ENCODE results near the gene LSR.

The LSR gene, protein sequence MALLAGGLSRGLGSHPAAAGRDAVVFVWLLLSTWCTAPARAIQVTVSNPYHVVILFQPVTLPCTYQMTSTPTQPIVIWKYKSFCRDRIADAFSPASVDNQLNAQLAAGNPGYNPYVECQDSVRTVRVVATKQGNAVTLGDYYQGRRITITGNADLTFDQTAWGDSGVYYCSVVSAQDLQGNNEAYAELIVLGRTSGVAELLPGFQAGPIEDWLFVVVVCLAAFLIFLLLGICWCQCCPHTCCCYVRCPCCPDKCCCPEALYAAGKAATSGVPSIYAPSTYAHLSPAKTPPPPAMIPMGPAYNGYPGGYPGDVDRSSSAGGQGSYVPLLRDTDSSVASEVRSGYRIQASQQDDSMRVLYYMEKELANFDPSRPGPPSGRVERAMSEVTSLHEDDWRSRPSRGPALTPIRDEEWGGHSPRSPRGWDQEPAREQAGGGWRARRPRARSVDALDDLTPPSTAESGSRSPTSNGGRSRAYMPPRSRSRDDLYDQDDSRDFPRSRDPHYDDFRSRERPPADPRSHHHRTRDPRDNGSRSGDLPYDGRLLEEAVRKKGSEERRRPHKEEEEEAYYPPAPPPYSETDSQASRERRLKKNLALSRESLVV

GRCh38 chr19:35248310-35249145 is at the start of gene LSR:
Gene LSR, plus strand, starts transcription at chr19:35249002. Its CDS starts 21 bp downstream, at chr19:35249023.
- DNase-seq (ENCODE audit: low read depth, low spot score) = no peak

- DNase-seq (ENCODE audit: low read depth, low spot score) = no peak
Measured at GRCh38 chr19:35199481-35199880, 49.3 kb upstream of the LSR start.

DNA sequence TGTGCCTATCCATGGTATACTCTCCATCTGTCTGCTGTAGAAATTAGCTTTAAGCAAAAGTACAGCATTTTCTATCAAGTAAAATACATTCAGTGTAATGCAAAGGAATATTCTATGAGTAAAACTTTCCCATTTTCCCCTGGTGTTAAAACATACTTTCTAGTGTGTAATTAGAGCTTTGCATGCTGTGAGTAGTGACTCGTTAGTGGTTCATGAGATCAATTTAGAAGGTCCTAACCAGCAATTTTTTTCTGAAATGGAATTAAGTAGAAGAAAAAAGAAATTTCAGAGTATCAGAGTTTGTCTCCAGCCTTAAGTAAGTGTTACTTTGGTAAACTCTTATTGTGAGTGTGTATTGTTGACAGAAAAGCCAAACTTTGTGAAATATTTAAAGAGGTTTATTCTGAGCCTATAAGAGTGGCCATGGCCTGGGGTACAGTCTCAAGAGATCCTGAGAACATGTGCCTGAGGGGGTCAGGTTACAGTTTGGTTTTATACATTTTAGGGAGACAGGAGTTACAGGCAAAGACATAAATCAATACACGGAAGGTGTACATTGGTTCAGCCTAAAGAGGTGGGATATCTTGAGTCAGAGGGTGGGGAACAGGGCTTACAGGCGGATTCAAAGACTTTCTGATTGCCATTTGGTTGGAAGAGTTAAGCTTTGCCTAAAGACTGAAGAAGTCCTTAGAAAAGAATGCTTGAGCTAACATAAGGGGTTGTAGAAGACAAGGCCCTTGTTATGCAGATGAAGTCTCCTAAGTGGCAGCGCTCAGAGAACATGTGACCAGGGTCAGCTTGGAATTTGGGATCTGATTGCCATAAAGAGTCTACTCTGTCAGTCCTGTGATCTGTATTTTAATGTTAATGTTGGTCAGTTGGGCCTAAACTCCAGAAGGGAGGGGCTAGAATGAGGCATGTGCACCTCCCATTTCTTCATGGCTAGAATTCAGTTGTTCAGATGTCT is 45.8 kb upstream of the LSR start:
- DNase-seq (ENCODE audit: low read depth, low spot score) = no peak

DNA sequence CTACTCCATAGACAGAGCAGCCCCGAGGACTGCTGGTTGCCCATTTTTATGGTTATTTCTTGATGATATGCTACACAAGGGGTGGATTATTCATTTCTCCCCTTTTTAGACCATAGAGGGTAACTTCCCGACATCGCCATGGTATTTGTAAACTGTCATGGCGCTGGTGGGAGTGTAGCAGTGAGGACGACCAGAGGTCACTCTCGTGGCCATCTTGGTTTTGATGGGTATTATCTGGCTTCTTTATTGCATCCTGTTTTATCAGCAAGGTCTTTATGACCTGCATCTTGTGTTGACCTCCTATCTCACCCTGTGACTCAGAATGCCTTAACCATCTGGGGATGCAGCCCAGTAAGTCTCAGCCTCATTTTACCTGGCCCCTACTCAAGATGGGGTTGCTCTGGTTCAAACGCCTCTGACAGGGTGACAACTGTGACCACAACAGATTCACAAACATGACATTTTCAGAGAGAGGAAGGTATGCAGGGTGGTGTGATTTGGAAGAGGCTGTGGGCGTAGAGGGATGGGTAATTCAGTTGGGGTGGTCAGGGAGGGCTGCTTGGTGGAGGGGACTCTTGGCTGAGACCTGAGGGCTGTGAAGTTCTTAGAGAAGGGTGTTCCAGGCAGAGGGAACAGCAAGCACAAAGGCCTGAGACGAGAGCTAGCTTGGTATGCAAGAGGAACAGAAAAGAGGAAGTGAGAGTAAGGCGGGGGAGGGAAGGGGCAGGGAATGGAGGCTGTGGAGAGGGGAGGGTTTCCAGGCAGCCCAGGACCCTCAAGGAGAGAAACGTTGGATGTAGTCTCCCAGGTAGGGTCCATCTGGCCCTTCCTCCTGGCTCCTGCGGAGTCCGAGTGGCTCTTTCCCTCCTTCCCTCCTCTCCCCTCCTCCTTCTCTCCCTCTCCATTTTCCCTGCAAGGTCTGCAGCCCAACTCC is 43.7 kb upstream of the LSR start:
- DNase-seq (ENCODE audit: low read depth, low spot score) = no peak

GRCh38 chr19:35205733-35206323 is 43.0 kb upstream of the LSR start:
- DNase-seq (ENCODE audit: low read depth, low spot score) = no peak

DNA sequence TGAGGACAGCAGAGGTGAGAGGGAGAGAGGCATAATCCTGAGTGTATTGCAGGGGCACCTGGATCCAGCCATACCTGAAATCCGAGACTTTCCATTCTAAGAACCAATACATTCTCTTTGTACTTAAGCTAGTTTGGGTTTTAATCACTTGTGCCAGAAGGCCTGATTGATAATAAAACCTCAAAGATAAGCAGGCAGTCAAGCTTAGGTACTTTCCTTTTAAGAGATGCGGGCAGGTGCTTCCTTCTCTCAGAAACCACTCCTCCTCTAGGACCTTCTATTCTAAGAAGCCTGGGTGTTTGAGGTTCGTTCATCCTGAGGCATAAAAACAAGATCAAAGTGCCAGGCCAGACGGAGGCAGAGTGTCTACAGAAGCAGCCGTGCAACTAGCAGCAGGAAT is 42.4 kb upstream of the LSR start:
- no peak for DNase-seq (ENCODE audit: low read depth, low spot score)

DNA sequence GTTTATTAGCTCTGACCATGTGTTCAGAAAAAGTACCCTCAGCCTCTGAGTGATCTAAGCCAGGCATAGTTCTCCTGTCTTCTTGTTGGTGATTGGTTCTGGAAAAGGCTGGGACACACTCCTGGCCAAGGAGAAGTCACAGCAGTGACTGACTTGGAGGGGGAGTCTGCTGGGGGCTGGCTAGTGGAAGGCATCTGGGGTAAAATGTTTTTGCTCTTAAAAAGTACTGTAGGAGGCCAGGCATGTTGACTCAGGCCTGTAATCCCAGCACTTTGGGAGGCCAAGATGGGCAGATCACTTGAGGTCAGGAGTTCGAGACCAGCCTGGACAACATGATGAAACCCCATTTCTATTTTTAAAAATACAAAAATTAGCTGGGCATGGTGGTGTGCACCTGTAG is 41.9 kb upstream of the LSR start:
- no peak for DNase-seq (ENCODE audit: low read depth, low spot score)

- DNase-seq (ENCODE audit: low read depth, low spot score) = no peak
Measured at GRCh38 chr19:35207391-35207871, 41.4 kb upstream of the LSR start.

DNA sequence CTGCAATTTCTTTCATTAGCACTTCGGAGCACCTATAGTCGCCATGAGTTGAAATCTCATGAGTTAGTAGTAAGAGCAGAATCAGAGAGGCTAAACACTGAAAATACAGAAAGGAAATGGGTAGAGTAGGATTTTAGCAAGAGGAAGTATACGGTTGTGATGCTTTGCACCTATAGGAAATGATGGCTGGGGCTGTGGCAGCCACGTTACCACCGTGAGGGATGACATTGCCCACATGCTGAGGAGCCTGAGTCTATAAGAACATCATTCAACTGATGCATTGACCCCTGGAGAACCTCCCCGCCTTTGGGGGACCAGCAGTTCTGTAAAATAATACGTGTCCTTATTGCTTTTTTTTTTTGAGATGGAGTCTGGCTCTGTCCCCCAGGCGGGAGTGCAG is 40.7 kb upstream of the LSR start:
- DNase-seq (ENCODE audit: low read depth, low spot score) = no peak

- DNase-seq (ENCODE audit: low read depth, low spot score) = no peak
Measured at GRCh38 chr19:35209646-35210045, 39.2 kb upstream of the LSR start.

DNA sequence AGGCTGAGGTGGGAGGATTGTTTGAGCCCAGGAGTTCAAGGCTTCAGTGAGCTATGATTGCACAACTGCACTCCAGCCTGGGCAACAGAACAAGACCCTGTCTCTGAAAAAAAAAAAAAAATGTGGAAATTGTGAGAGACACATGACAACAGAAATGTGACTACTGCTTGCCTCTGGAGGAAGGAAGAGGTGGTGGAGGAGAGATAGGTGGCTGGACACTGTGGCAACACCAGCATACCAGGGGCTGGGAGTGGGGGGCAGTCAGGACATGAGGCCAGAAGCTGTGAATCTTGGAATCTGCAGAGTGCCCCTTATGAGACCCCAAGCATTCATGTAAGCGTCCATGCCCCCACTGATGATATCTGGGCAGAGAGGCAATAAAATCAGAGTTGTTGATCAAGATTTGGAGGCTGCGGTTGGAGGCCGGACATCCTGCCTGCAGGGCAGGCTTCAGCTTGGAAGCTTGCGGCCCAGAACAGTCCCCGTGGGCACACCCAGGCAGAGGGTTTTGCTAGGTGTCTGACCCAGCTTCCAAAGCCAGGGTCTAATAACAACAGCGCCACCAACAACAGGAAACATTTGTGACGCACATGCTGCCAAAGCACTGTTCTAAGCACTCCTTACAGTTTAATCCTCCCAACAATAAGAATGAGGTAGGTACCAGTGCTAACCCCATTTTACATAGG is 37.1 kb upstream of the LSR start:
- DNase-seq (ENCODE audit: low read depth, low spot score) = no peak

- no peak for DNase-seq (ENCODE audit: low read depth, low spot score)
Measured at GRCh38 chr19:35212241-35212640, 36.6 kb upstream of the LSR start.

DNA sequence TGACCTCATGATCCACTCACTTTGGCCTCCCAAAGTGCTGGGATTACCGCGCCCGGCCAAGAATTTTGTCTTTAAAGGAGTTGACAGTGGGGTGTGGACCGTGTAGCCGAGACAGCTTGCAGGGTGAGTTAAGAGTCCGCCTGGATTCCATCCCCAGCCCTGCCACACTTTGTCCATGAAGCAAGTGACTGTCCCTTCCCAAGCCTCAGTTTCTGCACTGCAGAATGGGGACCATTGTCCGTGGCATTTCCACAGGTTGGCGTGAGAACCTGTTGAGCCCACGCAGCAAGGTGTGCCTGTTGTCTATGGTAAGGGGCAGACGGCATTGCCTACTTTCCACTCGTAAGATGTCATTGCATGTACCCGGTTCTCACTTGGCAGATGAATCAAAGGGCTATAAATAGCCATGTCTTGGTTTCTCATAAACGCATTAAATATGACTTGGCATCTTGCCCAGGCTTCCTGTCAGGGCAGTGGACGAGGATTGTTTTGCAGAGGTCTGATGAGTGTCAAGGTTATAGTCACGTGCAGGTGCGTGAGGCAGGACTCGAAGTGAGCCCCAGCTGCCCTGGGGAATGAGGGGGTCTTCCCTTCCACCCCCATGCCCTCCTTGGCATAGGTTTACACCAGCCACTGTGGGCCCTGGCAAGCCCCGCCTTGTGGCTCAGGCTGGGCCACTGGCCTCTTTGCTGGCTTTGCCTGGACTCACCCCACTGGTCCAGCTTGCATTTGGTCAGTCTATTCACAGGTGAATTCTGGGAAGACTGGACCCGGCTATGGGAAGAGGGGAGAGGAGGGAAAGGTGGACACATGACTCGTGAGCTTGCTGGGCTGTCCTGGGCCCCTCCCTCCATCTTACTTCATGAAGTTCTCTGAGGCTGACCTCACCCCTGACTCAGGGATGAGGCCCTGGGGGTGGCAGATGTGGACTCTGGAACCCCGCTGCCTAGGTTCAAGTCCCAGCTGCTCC is 34.9 kb upstream of the LSR start:
- no peak for DNase-seq (ENCODE audit: low read depth, low spot score)

GRCh38 chr19:35214766-35215422 is 33.9 kb upstream of the LSR start:
- DNase-seq (ENCODE audit: low read depth, low spot score) = no peak

GRCh38 chr19:35216016-35216832 is 32.6 kb upstream of the LSR start:
- no peak for DNase-seq (ENCODE audit: low read depth, low spot score)

DNA sequence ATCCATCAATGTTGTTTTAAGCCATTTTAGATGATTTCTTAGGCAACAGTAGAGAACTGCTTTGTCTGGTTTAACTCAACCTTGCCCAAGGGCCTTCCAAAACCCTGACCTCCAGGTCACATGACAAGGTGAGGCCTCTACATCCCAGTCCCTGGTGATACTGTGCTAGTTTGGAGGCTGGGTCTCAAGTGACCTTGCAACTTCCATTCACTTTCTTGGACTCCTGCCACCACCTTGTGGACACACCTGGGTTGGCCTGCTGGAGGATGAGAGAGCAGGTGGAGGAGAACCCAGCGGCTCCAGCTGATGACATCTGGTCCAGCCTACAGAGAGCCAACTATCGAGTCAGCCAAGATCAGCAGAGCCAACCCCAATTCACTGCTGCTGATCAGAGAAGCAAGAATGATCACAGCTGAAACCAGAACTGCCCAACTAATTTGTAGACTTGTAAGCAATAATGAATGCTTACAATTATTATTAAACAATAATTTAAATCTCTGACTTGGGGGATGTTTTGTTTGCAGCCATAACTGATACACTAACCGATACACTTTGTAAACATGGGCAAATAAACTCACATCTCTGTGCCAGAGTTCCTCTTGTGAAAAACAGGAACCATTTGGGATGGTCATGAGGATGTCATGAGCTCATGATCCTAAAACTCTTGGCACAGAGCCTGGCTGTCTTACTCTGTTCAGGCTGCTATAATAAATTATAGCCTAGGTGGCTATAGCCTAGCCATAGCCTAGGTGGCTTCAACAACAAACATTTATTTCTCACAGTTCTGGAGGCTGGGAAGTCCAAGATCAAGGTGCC is 31.8 kb upstream of the LSR start:
- no peak for DNase-seq (ENCODE audit: low read depth, low spot score)

Measured in brain pericyte (primary cell).